Kidney epithelial cell (primary cell): Measurements from ENCODE around the gene GPR42. TPM values are rescaled to one million over a fixed set of nuclear protein-coding genes. Genes with fewer than 3 reads are reported as not detected.
"Not testable (repeated sequence)": the region's sequence is repeated elsewhere in the genome, so short reads cannot be mapped to it uniquely, and the experiment has no call there.

Experiments
- DNase-seq: peaks from one replicate; pipeline ENCODE4 v3.0.0-alpha.2; 2010; ENCODE audit warnings: low read depth
- H3K27me3 ChIP-seq: 2 replicates; pipeline ENCODE4 v1.6.0; 2011; ENCODE audit warnings: low read length; ENCODE audit not compliant: control insufficient read depth, insufficient read depth
- H3K36me3 ChIP-seq: 2 replicates; pipeline ENCODE4 v1.5.1; 2011; ENCODE audit warnings: low read length; ENCODE audit not compliant: control insufficient read depth, insufficient read depth
- H3K4me3 ChIP-seq: 2 replicates; pipeline ENCODE4 v1.5.1; 2011; ENCODE audit warnings: low read depth, mild to moderate bottlenecking, control low read depth, low read length
- CTCF ChIP-seq: IDR thresholded peaks from 2 replicates; pipeline ENCODE4 v1.5.1; 2011; ENCODE audit warnings: mild to moderate bottlenecking, moderate library complexity, low read length, control low read depth, inconsistent platforms; ENCODE audit not compliant: insufficient read depth, poor library complexity, severe bottlenecking
- total RNA-seq: library from RNA; depleted of rRNA; stranded (reverse); fragments of >200 nt; gene quantifications from 2 replicates; pipeline ENCODE4 v1.2.3, GENCODE V29; 2015

The GPR42 gene
- total RNA-seq, 1 donor from 2014 or later = not detected

- Histone ChIP-seq H3K36me3 (no peaks in the 10 kb centered on the region), H3K4me3 (no peak within 1 kb of the TSS), H3K27me3 (no peaks in the 10 kb centered on the region)
- no peak for DNase-seq
- TF ChIP-seq CTCF = no peak
Observed at GRCh38 chr19:35357867-35358573, 12.8 kb upstream of the GPR42 start, which contains the start of gene FFAR3. Gene FFAR3 (plus strand): TSS chr19:35358460. CDS start chr19:35358891, 431 bp downstream.

- H3K4me3 ChIP-seq, H3K27me3 ChIP-seq, DNase-seq, H3K36me3 ChIP-seq: not testable (repeated sequence)
Observed at GRCh38 chr19:35358834-35359233, 12.0 kb upstream of the GPR42 start.

- DNase-seq, H3K4me3 ChIP-seq, H3K36me3 ChIP-seq, H3K27me3 ChIP-seq: not testable (repeated sequence)
Observed at GRCh38 chr19:35359395-35359794, 11.5 kb upstream of the GPR42 start.

GRCh38 chr19:35360081-35360480 is 10.8 kb upstream of the GPR42 start:
- not testable (repeated sequence) for H3K36me3 ChIP-seq, H3K4me3 ChIP-seq, H3K27me3 ChIP-seq, DNase-seq

GRCh38 chr19:35360880-35361420 is 9.9 kb upstream of the GPR42 start:
- H3K36me3 ChIP-seq = no peaks in the 10 kb centered on the region
- H3K27me3 ChIP-seq = no peaks in the 10 kb centered on the region
- no peak for DNase-seq
- no peak overlapping the region for H3K4me3 ChIP-seq
- no peak for TF ChIP-seq CTCF

GRCh38 chr19:35362261-35363000 is 8.4 kb upstream of the GPR42 start:
- H3K27me3 ChIP-seq = no peaks in the 10 kb centered on the region
- no peak for DNase-seq
- TF ChIP-seq CTCF = no peak
- H3K36me3 ChIP-seq = no peaks in the 10 kb centered on the region
- no peak overlapping the region for H3K4me3 ChIP-seq

- DNase-seq = no peak
- no peak overlapping the region for H3K4me3 ChIP-seq
- no peaks in the 10 kb centered on the region for H3K36me3 ChIP-seq
- no peaks in the 10 kb centered on the region for H3K27me3 ChIP-seq
- no peak for TF ChIP-seq CTCF
Observed at GRCh38 chr19:35363001-35363590, 7.8 kb upstream of the GPR42 start.
